K562 (cell line): ENCODE data around the gene TAF11. TPM values are rescaled to one million over a fixed set of nuclear protein-coding genes. Genes with fewer than 3 reads are reported as not detected.

ENCODE experiments used
- CHD7 ChIP-seq: fragments of 200-600 bp; sonication (generic); IDR thresholded peaks from one replicate; pipeline ENCODE4 v1.6.1; 2012; ENCODE audit warnings: mild to moderate bottlenecking, low read depth, low read length, inconsistent platforms
- ESRRA ChIP-seq: fragments of 450-650 bp; IDR thresholded peaks from 2 replicates; pipeline ENCODE4 v1.6.1; 2014; ENCODE audit warnings: low read depth, mild to moderate bottlenecking, moderate library complexity, borderline replicate concordance
- IRF9 ChIP-seq: fragments of 450-650 bp; IDR thresholded peaks from 2 replicates; pipeline ENCODE4 v1.6.1; 2016; ENCODE audit warnings: missing biosample characterization, missing genetic modification characterization
- KHSRP ChIP-seq: fragments of 450-650 bp; IDR thresholded peaks from 2 replicates; pipeline ENCODE4 v1.6.1; 2017
- MXD1 ChIP-seq: fragments of 250-450 bp; sonication (Bioruptor Pico); IDR thresholded peaks from 2 replicates; pipeline ENCODE4 v1.8.0; 2021; ENCODE audit warnings: borderline replicate concordance, mild to moderate bottlenecking, moderate library complexity; ENCODE audit not compliant: poor library complexity, severe bottlenecking
- PKNOX1 ChIP-seq: fragments of 450-650 bp; IDR thresholded peaks from 2 replicates; pipeline ENCODE4 v1.6.1; 2016
- TRIM28 ChIP-seq: fragments of 450-650 bp; IDR thresholded peaks from 2 replicates; pipeline ENCODE4 v1.6.1; 2017
- ZBTB11 ChIP-seq, 3 experiments: fragments of 200-800 bp in 1 of 3; fragments of 250-450 bp in 1 of 3; fragments of 450-650 bp in 1 of 3; sonication (Bioruptor Pico) in 1 of 3; sonication (Bioruptor generic) in 1 of 3; formaldehyde crosslinking in 1 of 3; IDR thresholded peaks; 2 replicates each; pipeline versions ENCODE4 v1.6.1 to v1.8.0; 2016 to 2022; ENCODE audit warnings: mild to moderate bottlenecking in 2 of 3, missing genetic modification characterization in 2 of 3, missing compliant biosample characterization in 1 of 3, moderate library complexity in 1 of 3
- polyA plus RNA-seq, 8 experiments: library from polyadenylated mRNA; depleted of rRNA in 4 of 8; stranded (reverse) in 5 of 8; unstranded in 3 of 8; fragments of >200 nt; fragmentation: Nextera tagmentation in 2 of 8; fragmentation: Illumina TruSeq in 1 of 8; extraction: Ambion mirVana in 2 of 8; extraction: Trizol in 1 of 8; gene quantifications; 2 replicates each; pipeline versions ENCODE4 v1.2.1 to v1.2.3, GENCODE V29; 2011 to 2014; ENCODE audit warnings: inconsistent platforms in 1 of 8, missing spikeins in 1 of 8
- total RNA-seq, 7 experiments: library from RNA; depleted of rRNA in 6 of 7; stranded (reverse); fragments of >200 nt in 6 of 7; fragmentation: Illumina TruSeq in 2 of 7; extraction: Trizol in 2 of 7; gene quantifications; 2 replicates each; pipeline versions ENCODE4 v1.2.1 to v1.2.3, GENCODE V29; 2011 to 2021; ENCODE audit warnings: low replicate concordance in 1 of 7

TAF11 gene
- total and polyA plus RNA-seq, 9 of the 15 experiments (the other 6 are each of a cell fraction or from before 2014, with no cell fraction given): 40.9 to 91.9 (median 71.9) TPM

DNA sequence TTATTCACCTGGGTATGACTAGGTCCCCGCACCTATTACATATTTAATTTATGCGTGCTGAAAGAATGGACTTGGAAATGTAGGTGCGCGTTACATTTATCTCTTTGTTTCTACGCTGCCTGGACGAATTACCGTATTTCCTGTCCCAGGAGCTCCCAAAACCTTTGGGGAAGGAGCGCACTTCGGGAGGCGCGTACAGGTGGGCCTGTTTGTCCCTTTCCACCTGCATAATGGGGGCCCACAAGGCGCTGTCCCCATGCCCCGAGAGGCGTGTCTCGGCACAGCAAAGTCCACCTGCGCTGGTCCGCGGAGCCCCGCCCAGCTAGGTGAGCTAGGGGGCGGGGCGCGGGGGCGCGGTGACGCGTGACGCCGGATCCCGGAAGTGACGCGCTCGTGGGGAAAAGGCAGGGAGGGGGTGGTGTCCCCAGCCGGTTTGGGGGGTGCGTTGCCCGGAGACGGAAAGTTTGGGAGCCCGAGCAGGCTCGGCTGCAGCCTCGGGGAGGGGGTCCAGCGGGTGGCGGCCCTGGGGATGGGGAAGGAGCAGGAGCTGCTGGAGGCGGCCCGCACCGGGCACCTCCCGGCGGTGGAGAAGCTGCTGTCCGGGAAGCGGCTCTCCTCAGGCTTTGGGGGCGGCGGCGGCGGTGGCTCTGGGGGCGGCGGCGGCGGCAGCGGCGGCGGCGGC, 1.2 kb upstream of the TAF11 start, which contains the start of gene ANKS1A (continued):
- TF ChIP-seq CHD7 (peak; percentile 99), IRF9 (tag) (no peak), ZBTB11 (CRISPR knock-in tag; IDR thresholded peaks at IDR 0.05) (peak in 1 of 3 experiments; percentile 32; a peak in 2 of 6 replicates), MXD1 (CRISPR knock-in tag) (no peak), TRIM28 (no peak; the same call in 1 of the 2 replicates), PKNOX1 (peak; percentile 61; the same call in 1 of the 2 replicates), ESRRA (peak; percentile 43; the same call in 1 of the 2 replicates), KHSRP (no peak; the same call in 1 of the 2 replicates)
